ENCODE data around the gene CEP152. TPM values are rescaled to one million over a fixed set of nuclear protein-coding genes. Genes with fewer than 3 reads are reported as not detected.

The CEP152 gene
- total RNA-seq, 1 experiment from 2014 or later: 13.9 TPM

DNA sequence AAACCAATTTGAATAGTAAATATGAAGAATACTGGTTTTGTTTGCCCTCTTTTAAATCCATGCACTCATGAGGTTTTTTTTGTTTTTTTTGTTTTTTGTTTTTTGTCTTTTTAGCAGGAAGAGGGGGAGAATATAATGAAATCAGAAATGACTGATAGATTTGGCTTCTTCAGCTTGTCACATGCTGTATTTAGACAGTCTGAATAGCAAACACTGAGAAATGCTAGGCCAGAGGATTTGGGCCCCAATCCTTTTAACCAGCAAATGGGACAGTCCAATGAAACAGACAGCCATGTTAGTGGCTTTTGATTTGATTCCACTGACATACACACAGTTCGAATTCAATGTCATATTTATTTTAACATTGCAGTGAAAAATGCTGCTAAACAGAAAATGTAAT lies 14.2 kb upstream of the CEP152 start:
- H3K4me1 ChIP-seq (ENCODE audit: control insufficient read depth, insufficient read depth, low read length): no peaks in the 10 kb centered on the region
- no peak for TF ChIP-seq TCF7L2 (IDR thresholded peaks at IDR 0.05; ENCODE audit: low read depth, low read length)
- TF ChIP-seq SIN3A (IDR thresholded peaks at IDR 0.05; ENCODE audit: borderline replicate concordance, insufficient read depth, low read depth, low read length): no peak
- TF ChIP-seq, protein P1, sequence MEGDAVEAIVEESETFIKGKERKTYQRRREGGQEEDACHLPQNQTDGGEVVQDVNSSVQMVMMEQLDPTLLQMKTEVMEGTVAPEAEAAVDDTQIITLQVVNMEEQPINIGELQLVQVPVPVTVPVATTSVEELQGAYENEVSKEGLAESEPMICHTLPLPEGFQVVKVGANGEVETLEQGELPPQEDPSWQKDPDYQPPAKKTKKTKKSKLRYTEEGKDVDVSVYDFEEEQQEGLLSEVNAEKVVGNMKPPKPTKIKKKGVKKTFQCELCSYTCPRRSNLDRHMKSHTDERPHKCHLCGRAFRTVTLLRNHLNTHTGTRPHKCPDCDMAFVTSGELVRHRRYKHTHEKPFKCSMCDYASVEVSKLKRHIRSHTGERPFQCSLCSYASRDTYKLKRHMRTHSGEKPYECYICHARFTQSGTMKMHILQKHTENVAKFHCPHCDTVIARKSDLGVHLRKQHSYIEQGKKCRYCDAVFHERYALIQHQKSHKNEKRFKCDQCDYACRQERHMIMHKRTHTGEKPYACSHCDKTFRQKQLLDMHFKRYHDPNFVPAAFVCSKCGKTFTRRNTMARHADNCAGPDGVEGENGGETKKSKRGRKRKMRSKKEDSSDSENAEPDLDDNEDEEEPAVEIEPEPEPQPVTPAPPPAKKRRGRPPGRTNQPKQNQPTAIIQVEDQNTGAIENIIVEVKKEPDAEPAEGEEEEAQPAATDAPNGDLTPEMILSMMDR (IDR thresholded peaks at IDR 0.05): no peak
- no peak for TF ChIP-seq POLR2AphosphoS5 (IDR thresholded peaks at IDR 0.05; ENCODE audit: low read depth, low read length)
- TF ChIP-seq, protein P2, sequence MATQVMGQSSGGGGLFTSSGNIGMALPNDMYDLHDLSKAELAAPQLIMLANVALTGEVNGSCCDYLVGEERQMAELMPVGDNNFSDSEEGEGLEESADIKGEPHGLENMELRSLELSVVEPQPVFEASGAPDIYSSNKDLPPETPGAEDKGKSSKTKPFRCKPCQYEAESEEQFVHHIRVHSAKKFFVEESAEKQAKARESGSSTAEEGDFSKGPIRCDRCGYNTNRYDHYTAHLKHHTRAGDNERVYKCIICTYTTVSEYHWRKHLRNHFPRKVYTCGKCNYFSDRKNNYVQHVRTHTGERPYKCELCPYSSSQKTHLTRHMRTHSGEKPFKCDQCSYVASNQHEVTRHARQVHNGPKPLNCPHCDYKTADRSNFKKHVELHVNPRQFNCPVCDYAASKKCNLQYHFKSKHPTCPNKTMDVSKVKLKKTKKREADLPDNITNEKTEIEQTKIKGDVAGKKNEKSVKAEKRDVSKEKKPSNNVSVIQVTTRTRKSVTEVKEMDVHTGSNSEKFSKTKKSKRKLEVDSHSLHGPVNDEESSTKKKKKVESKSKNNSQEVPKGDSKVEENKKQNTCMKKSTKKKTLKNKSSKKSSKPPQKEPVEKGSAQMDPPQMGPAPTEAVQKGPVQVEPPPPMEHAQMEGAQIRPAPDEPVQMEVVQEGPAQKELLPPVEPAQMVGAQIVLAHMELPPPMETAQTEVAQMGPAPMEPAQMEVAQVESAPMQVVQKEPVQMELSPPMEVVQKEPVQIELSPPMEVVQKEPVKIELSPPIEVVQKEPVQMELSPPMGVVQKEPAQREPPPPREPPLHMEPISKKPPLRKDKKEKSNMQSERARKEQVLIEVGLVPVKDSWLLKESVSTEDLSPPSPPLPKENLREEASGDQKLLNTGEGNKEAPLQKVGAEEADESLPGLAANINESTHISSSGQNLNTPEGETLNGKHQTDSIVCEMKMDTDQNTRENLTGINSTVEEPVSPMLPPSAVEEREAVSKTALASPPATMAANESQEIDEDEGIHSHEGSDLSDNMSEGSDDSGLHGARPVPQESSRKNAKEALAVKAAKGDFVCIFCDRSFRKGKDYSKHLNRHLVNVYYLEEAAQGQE (IDR thresholded peaks at IDR 0.05; ENCODE audit: insufficient read depth in 1 of 2, low read depth in 2 of 2, low read length in 1 of 2): no peak
- in situ Hi-C loops (cut with HindIII; ENCODE audit: low pct_unique_long_range_greater_than_20kb, low sequenced_read_pairs) (no loop called here), intact Hi-C loops (cut with micrococcal nuclease; ENCODE audit: unreplicated experiment) (no loop called here)
- no peak overlapping the region for H3K4me3 ChIP-seq (ENCODE audit: low read depth in 2 of 2, low read length in 2 of 2)
- H3K27ac ChIP-seq (ENCODE audit: low read length): no peak overlapping the region
- ChIA-PET CTCF (no interaction called here), POLR2A (interaction anchor here (0.6 kb wide), 1 partner anchor 155 kb away, joined by 4 read pairs; no protein-coding TSS in a partner anchor)
- ATAC-seq (no peak), DNase-seq (ENCODE audit: low read depth, low spot score) (no peak)
- no peaks in the 10 kb centered on the region for H3K36me3 ChIP-seq (ENCODE audit: control insufficient read depth, insufficient read depth, low read length)
- H3K27me3 ChIP-seq (ENCODE audit: control insufficient read depth, insufficient read depth, low read length): no peaks in the 10 kb centered on the region
- no peaks in the 10 kb centered on the region for H3K9me3 ChIP-seq (ENCODE audit: control insufficient read depth, insufficient read depth, low read depth, low read length)
- no TSS peak for BruUV-seq (replicated peaks)

DNA sequence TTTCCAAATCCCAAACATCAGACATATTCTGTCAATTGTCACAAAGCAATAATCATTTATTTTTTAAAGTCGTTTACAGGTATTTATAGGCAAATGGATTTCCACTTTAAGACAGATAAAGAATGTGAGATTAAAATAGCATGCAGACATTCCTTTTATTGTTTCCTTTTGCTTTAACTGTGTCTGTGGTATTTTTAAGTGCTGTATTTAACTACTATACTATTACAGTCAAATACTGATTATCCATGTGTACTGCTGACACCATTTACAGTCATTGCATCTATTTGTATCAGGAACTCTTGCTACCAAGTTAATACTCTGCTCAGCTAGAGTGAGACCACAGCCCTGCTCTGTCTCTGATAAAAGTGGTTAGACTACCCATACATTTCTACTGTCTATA lies 12.8 kb upstream of the CEP152 start:
- TF ChIP-seq TCF7L2 (IDR thresholded peaks at IDR 0.05; ENCODE audit: low read depth, low read length): no peak
- TF ChIP-seq, protein P2 (IDR thresholded peaks at IDR 0.05; ENCODE audit: insufficient read depth in 1 of 2, low read depth in 2 of 2, low read length in 1 of 2): no peak
- TF ChIP-seq POLR2AphosphoS5 (IDR thresholded peaks at IDR 0.05; ENCODE audit: low read depth, low read length): no peak
- TF ChIP-seq, protein P1 (IDR thresholded peaks at IDR 0.05): no peak
- no peak for TF ChIP-seq SIN3A (IDR thresholded peaks at IDR 0.05; ENCODE audit: borderline replicate concordance, insufficient read depth, low read depth, low read length)
- ChIA-PET CTCF (no interaction called here), POLR2A (no interaction called here)
- Histone ChIP-seq H3K4me1 (ENCODE audit: control insufficient read depth, insufficient read depth, low read length) (no peaks in the 10 kb centered on the region), H3K27me3 (ENCODE audit: control insufficient read depth, insufficient read depth, low read length) (no peaks in the 10 kb centered on the region), H3K27ac (ENCODE audit: low read length) (no peak overlapping the region), H3K9me3 (ENCODE audit: control insufficient read depth, insufficient read depth, low read depth, low read length) (no peaks in the 10 kb centered on the region), H3K36me3 (ENCODE audit: control insufficient read depth, insufficient read depth, low read length) (no peaks in the 10 kb centered on the region), H3K4me3 (ENCODE audit: low read depth in 2 of 2, low read length in 2 of 2) (no peak overlapping the region)
- in situ Hi-C loops (cut with HindIII; ENCODE audit: low pct_unique_long_range_greater_than_20kb, low sequenced_read_pairs): no loop called here
- DNase-seq (ENCODE audit: low read depth, low spot score): no peak
- intact Hi-C loops (cut with micrococcal nuclease; ENCODE audit: unreplicated experiment): no loop called here
- no peak for ATAC-seq
- no TSS peak for BruUV-seq (replicated peaks)
